ENCODE results near the gene PIK3R1.
"Not testable (repeated sequence)": the region's sequence is repeated elsewhere in the genome, so short reads cannot be mapped to it uniquely, and the experiment has no call there.

Gene PIK3R1

DNA sequence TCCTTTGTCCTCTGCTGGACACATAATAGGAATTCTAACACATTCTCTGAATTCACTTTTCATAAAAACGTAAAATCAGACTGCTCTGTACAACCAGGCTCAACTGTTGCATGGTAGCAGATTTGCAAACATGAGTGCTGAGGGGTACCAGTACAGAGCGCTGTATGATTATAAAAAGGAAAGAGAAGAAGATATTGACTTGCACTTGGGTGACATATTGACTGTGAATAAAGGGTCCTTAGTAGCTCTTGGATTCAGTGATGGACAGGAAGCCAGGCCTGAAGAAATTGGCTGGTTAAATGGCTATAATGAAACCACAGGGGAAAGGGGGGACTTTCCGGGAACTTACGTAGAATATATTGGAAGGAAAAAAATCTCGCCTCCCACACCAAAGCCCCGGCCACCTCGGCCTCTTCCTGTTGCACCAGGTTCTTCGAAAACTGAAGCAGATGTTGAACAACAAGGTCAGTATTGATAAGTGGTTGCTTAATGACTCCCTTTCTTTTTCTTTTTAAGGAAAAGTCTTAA is 11.1 kb downstream of the PIK3R1 start:
- TF ChIP-seq ZFX (IDR thresholded peaks at IDR 0.05) = no peak
- no peak for TF ChIP-seq CTCF (conservative IDR thresholded peaks at IDR 0.05)
- no peak overlapping the region for H3K27ac ChIP-seq

DNA sequence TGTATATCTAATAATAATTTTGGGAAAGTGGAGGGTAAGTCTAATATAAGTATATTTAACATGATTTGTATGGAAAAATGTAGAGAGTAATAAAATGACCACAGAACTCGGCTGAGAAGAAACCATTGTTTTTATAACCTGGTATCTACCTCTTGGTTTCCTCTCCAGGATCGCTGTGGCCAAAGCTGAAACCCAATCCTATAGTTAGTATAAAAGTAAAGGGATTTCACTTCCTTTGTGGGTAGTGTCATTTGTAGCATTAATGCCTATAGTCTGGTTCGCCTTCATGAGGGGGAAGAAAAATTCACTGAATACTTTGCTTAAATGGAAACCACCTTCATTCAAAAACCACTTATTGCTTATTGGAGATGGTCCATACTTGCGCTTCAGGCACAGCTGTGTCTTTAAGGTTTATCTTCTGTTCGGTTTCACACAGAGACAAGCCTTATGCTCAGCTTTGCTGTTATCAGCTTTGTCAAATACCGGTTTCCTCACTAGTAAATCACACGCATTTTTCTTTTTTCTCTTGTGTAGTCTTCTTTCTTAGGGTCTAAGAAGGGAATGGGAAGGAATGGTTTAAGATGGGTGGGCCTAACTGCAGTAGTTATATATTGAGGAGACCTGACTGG is 12.1 kb downstream of the PIK3R1 start:
- no peak overlapping the region for H3K27ac ChIP-seq
- TF ChIP-seq CTCF (conservative IDR thresholded peaks at IDR 0.05) (no peak), ZFX (IDR thresholded peaks at IDR 0.05) (no peak)

GRCh38 chr5:68229416-68229815 is 13.9 kb downstream of the PIK3R1 start:
- peak overlapping the region; percentile 40; the same call in 1 of the 2 replicates for H3K27ac ChIP-seq
- TF ChIP-seq ZFX (IDR thresholded peaks at IDR 0.05) (no peak), CTCF (conservative IDR thresholded peaks at IDR 0.05) (peak; percentile 38)

DNA sequence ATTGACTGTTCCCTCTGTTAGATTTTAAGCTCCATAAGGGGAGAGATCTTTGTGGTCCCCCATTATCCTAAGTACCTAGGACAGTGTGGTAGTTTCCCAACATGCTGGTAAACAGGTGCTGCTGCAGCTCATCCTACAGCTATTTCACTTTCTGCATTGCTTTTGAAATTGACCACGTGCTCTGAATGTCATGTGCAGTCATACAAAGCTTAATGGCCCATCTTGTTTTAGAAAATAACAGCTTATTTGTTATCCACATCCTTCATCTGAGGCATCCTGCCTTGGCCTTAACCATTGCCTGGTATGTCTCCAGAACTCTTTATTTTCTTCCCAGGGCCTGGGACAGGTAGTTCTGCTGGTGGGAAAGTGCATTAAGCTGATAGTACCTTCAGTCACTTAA is 14.7 kb downstream of the PIK3R1 start:
- no peak overlapping the region; the same call in 1 of the 2 replicates for H3K27ac ChIP-seq
- TF ChIP-seq CTCF (conservative IDR thresholded peaks at IDR 0.05) (no peak), ZFX (IDR thresholded peaks at IDR 0.05) (no peak)

DNA sequence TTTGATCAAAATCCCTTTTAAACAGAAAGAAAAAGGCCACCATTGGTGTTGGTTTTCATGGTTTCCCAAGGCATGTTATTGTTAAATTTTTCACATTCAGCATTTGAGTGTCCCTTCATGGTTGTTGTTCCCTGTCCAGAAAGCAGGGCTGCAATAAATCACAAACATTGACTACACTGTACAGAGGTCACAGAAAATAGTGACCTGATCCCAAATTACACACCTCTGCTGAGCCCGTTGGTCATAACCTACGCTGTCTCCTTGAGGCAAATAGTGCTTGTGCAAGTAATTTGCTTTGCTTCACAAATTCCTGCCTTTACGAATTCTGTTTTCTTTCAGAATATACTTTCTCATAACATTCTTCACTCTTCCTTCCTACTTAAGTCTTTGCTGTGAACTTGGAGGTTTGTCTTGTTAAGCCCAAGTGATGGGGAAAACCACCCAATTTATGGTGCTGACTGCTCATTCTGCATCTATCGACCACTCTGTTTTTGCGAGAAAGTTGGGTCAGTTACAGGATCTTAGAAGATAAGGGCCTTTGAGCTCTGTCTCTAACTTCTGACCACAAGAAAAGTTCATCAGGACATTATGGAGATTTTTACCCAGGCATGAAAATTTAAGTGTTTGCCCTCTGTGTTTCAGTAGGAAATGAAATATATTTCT is 16.0 kb downstream of the PIK3R1 start:
- TF ChIP-seq CTCF (conservative IDR thresholded peaks at IDR 0.05) (no peak), ZFX (IDR thresholded peaks at IDR 0.05) (no peak)
- H3K27ac ChIP-seq = no peak overlapping the region

DNA sequence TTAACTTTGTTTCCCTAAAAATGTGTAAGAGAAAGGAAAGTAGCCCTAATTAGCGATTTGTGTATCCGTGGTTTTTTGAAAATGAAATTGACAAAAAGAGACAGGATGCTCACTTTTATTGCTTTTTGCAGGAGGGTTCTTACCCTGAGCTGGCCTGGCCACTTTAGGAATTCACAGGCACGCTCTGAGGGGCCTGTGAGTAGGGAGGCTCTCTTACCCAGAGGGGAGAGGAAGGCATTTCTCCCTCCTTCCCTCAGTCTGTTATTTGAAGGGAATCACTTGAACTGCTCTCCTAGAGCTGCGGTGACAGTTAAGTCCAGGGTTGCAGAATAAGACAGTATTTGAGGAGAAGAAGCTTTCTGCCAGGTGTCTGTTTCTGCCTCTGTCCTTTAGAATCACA is 16.7 kb downstream of the PIK3R1 start:
- TF ChIP-seq ZFX (IDR thresholded peaks at IDR 0.05) = no peak
- TF ChIP-seq CTCF (conservative IDR thresholded peaks at IDR 0.05) = no peak
- no peak overlapping the region for H3K27ac ChIP-seq

DNA sequence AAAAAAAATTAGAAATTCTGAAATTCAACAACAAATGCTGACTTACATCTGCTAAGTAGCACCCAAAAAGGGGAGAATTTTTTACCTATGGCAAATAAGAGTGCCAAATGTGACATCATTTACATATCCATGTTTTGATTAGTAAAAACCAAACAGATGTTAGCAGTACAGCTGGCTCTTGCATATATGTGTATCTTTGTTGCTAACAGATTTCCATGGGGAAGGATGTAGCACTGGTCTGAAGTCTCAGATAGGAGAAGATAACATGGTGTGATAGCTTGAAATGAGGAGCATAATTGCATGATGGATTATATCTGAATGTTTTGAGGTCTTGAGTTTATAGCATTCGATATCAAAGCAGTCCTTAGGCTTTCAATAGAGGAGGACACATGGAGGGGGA is 17.5 kb downstream of the PIK3R1 start:
- no peak for TF ChIP-seq CTCF (conservative IDR thresholded peaks at IDR 0.05)
- no peak for TF ChIP-seq ZFX (IDR thresholded peaks at IDR 0.05)
- H3K27ac ChIP-seq = no peak overlapping the region

DNA sequence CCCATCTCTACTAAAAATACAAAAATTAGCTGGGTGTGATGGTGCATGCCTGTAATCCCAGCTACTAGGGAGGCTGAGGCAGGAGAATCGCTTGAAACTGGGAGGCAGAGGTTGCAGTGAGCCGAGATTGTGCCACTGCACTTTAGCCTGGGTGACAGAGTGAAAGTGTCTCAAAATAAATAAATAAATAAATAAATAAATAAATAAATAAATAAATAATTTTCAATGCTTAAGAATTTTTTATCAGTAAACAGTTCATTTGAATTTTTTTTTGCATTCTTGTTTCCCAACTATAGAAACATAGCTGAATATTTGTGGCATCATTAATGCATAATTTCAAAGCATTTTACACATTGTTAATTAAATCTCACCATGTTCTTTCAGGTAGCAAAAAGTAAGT is 19.7 kb downstream of the PIK3R1 start:
- not testable (repeated sequence) for H3K27ac ChIP-seq
